ENCODE results near the gene HMCN1. TPM values are rescaled to one million over a fixed set of nuclear protein-coding genes. Genes with fewer than 3 reads are reported as not detected.
A peak's percentile ranks its signal among the peaks of the same experiment; 100 is the strongest.
"Not testable (repeated sequence)": the region's sequence is repeated elsewhere in the genome, so short reads cannot be mapped to it uniquely, and the experiment has no call there.

The HMCN1 gene
- total RNA-seq, 1 experiment from 2014 or later: 0.23 TPM

GRCh38 chr1:186155594-186155993, 421.4 kb downstream of the HMCN1 start:
- TF ChIP-seq REST (IDR thresholded peaks at IDR 0.05; ENCODE audit: insufficient read depth in 1 of 2, low read depth in 2 of 2, low read length in 1 of 2) (no peak), SIN3A (IDR thresholded peaks at IDR 0.05; ENCODE audit: borderline replicate concordance, insufficient read depth, low read depth, low read length) (no peak)
- TF ChIP-seq, protein P1, sequence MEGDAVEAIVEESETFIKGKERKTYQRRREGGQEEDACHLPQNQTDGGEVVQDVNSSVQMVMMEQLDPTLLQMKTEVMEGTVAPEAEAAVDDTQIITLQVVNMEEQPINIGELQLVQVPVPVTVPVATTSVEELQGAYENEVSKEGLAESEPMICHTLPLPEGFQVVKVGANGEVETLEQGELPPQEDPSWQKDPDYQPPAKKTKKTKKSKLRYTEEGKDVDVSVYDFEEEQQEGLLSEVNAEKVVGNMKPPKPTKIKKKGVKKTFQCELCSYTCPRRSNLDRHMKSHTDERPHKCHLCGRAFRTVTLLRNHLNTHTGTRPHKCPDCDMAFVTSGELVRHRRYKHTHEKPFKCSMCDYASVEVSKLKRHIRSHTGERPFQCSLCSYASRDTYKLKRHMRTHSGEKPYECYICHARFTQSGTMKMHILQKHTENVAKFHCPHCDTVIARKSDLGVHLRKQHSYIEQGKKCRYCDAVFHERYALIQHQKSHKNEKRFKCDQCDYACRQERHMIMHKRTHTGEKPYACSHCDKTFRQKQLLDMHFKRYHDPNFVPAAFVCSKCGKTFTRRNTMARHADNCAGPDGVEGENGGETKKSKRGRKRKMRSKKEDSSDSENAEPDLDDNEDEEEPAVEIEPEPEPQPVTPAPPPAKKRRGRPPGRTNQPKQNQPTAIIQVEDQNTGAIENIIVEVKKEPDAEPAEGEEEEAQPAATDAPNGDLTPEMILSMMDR (IDR thresholded peaks at IDR 0.05): peak; percentile 39; the same call in 1 of the 2 replicates
- no TSS peak for BruUV-seq (replicated peaks)
- ATAC-seq: peak; percentile 68; the same call in 1 of the 2 replicates
- intact Hi-C loops (cut with micrococcal nuclease; ENCODE audit: unreplicated experiment): loop anchor here (10.0 kb wide), 1 partner anchor 59 kb away; no protein-coding TSS in a partner anchor
- ChIA-PET CTCF (no interaction called here), POLR2A (interaction anchor here (0.6 kb wide), 1 partner anchor 153 kb away, joined by 3 read pairs; no protein-coding TSS in a partner anchor)
- Histone ChIP-seq H3K27me3 (ENCODE audit: control insufficient read depth, insufficient read depth, low read length) (no peaks in the 10 kb centered on the region), H3K9me3 (ENCODE audit: control insufficient read depth, insufficient read depth, low read depth, low read length) (no peaks in the 10 kb centered on the region), H3K27ac (ENCODE audit: low read length) (no peak overlapping the region), H3K36me3 (ENCODE audit: control insufficient read depth, insufficient read depth, low read length) (no peaks in the 10 kb centered on the region), H3K4me1 (ENCODE audit: control insufficient read depth, insufficient read depth, low read length) (peaks cover 4% of the 10 kb centered on the region; the same call in 1 of the 2 replicates), H3K4me3 (ENCODE audit: low read depth in 2 of 2, low read length in 2 of 2) (no peak overlapping the region)
- peak; percentile 39 for DNase-seq (ENCODE audit: low read depth, low spot score)
- in situ Hi-C loops (cut with HindIII; ENCODE audit: low pct_unique_long_range_greater_than_20kb, low sequenced_read_pairs): no loop called here

DNA sequence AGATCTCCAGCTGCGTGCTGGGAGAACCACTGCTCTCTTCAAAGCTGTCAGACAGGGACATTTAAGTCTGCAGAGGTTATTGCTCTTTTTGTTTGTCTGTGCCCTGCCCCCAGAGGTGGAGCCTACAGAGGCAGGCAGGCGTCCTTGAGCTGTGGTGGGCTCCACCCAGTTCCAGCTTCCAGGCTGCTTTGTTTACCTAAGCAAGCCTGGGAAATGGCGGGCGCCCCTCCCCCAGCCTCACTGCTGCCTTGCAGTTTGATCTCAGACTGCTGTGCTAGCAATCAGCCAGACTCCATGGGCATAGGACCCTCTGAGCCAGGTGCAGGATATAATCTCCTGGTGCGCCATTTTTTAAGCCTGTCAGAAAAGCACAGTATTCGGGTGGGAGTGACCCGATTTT, 428.7 kb downstream of the HMCN1 start:
- DNase-seq (ENCODE audit: low read depth, low spot score); H3K9me3 ChIP-seq (ENCODE audit: control insufficient read depth, insufficient read depth, low read depth, low read length); BruUV-seq (replicated peaks); H3K27ac ChIP-seq (ENCODE audit: low read length); H3K4me3 ChIP-seq (ENCODE audit: low read depth in 2 of 2, low read length in 2 of 2); in situ Hi-C loops (cut with HindIII; ENCODE audit: low pct_unique_long_range_greater_than_20kb, low sequenced_read_pairs); H3K27me3 ChIP-seq (ENCODE audit: control insufficient read depth, insufficient read depth, low read length); H3K36me3 ChIP-seq (ENCODE audit: control insufficient read depth, insufficient read depth, low read length); CTCF ChIA-PET; ATAC-seq; H3K4me1 ChIP-seq (ENCODE audit: control insufficient read depth, insufficient read depth, low read length); POLR2A ChIA-PET; intact Hi-C loops (cut with micrococcal nuclease; ENCODE audit: unreplicated experiment): not testable (repeated sequence)

GRCh38 chr1:186164773-186165172, 430.6 kb downstream of the HMCN1 start:
- CTCF ChIA-PET: no interaction called here
- Histone ChIP-seq H3K27ac (ENCODE audit: low read length) (no peak overlapping the region), H3K4me3 (ENCODE audit: low read depth in 2 of 2, low read length in 2 of 2) (no peak overlapping the region), H3K36me3 (ENCODE audit: control insufficient read depth, insufficient read depth, low read length) (no peaks in the 10 kb centered on the region), H3K4me1 (ENCODE audit: control insufficient read depth, insufficient read depth, low read length) (no peaks in the 10 kb centered on the region), H3K27me3 (ENCODE audit: control insufficient read depth, insufficient read depth, low read length) (no peaks in the 10 kb centered on the region), H3K9me3 (ENCODE audit: control insufficient read depth, insufficient read depth, low read depth, low read length) (no peaks in the 10 kb centered on the region)
- DNase-seq (ENCODE audit: low read depth, low spot score): no peak
- POLR2A ChIA-PET: no interaction called here
- no TSS peak for BruUV-seq (replicated peaks)
- TF ChIP-seq SIN3A (IDR thresholded peaks at IDR 0.05; ENCODE audit: borderline replicate concordance, insufficient read depth, low read depth, low read length) (no peak), TCF7L2 (IDR thresholded peaks at IDR 0.05; ENCODE audit: low read depth, low read length) (no peak), REST (IDR thresholded peaks at IDR 0.05; ENCODE audit: insufficient read depth in 1 of 2, low read depth in 2 of 2, low read length in 1 of 2) (no peak), POLR2AphosphoS5 (IDR thresholded peaks at IDR 0.05; ENCODE audit: low read depth, low read length) (no peak)
- TF ChIP-seq, protein P1 (IDR thresholded peaks at IDR 0.05): no peak
- in situ Hi-C loops (cut with HindIII; ENCODE audit: low pct_unique_long_range_greater_than_20kb, low sequenced_read_pairs): no loop called here
- no peak for ATAC-seq
- intact Hi-C loops (cut with micrococcal nuclease; ENCODE audit: unreplicated experiment): no loop called here

Measured in Panc1 (cell line).